ENCODE measurements around the gene STK32C.

The STK32C gene

DNA sequence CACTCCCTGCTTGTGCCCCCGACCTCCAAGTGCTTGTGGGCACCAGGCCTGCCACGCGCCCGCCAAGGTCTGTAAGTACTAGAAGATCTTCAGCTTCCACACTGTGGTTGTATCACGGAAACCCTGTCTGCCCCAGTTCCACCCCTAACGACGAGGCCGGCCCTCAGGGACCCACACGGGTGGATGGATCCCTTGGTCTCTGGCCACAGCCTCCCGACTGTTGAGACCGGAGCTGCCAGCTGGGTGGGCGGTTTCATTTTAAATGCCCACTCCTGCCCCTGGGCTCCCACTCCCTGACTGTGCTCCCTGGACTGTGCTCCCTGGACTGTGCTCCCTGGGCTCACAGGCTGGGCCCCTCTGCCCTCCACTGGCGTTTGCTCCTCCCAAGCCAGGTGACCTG is 70.9 kb downstream of the STK32C start:
- no peaks in the 10 kb centered on the region for H3K27me3 ChIP-seq (ENCODE audit: insufficient read depth, insufficient read length)
- DNase-seq (ENCODE audit: low read depth, low spot score) = no peak
- no peaks in the 10 kb centered on the region for H3K36me3 ChIP-seq (ENCODE audit: insufficient read depth, insufficient read length, low read length)
- H3K9me3 ChIP-seq (ENCODE audit: insufficient read depth, low read length) = no peaks in the 10 kb centered on the region
- no peak overlapping the region for H3K4me3 ChIP-seq (ENCODE audit: insufficient read length, low read depth)
- TF ChIP-seq YY1 (IDR thresholded peaks at IDR 0.05; ENCODE audit: insufficient read depth, insufficient read length) (no peak), ZNF274 (IDR thresholded peaks at IDR 0.05; ENCODE audit: low read depth, low read length) (no peak), SUZ12 (IDR thresholded peaks at IDR 0.05; ENCODE audit: extremely low read depth, insufficient read depth, insufficient read length) (no peak)
- peaks cover 8% of the 10 kb centered on the region for H3K4me1 ChIP-seq (ENCODE audit: insufficient read depth, insufficient read length)
- H3K9ac ChIP-seq (ENCODE audit: insufficient read length, low read depth) = no peak overlapping the region

DNA sequence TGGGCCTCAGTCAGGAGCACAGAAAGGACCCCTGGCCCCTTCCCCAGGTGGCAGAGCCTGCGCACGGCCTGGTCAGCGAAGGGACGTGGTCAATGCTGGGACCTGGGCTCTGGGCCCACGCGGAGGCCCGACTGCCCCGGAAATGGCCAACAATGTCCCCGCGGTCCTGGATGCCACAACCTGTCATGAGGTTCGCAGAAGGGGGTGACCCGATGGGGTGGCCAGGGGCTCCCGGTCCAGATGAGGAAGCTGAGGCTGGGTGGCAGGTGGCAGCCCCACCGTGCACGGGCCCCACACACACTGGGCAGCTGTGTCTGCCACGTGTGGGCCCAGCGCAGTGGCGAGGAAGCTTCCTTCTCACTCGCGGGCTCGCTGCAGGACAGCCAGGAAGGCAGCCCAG is 71.6 kb downstream of the STK32C start:
- H3K9me3 ChIP-seq (ENCODE audit: insufficient read depth, low read length) = no peaks in the 10 kb centered on the region
- H3K36me3 ChIP-seq (ENCODE audit: insufficient read depth, insufficient read length, low read length) = no peaks in the 10 kb centered on the region
- H3K27me3 ChIP-seq (ENCODE audit: insufficient read depth, insufficient read length) = no peaks in the 10 kb centered on the region
- H3K4me1 ChIP-seq (ENCODE audit: insufficient read depth, insufficient read length) = peaks cover 8% of the 10 kb centered on the region
- H3K9ac ChIP-seq (ENCODE audit: insufficient read length, low read depth) = no peak overlapping the region
- no peak overlapping the region for H3K4me3 ChIP-seq (ENCODE audit: insufficient read length, low read depth)
- TF ChIP-seq ZNF274 (IDR thresholded peaks at IDR 0.05; ENCODE audit: low read depth, low read length) (no peak), SUZ12 (IDR thresholded peaks at IDR 0.05; ENCODE audit: extremely low read depth, insufficient read depth, insufficient read length) (no peak), YY1 (IDR thresholded peaks at IDR 0.05; ENCODE audit: insufficient read depth, insufficient read length) (no peak)
- DNase-seq (ENCODE audit: low read depth, low spot score) = no peak

DNA sequence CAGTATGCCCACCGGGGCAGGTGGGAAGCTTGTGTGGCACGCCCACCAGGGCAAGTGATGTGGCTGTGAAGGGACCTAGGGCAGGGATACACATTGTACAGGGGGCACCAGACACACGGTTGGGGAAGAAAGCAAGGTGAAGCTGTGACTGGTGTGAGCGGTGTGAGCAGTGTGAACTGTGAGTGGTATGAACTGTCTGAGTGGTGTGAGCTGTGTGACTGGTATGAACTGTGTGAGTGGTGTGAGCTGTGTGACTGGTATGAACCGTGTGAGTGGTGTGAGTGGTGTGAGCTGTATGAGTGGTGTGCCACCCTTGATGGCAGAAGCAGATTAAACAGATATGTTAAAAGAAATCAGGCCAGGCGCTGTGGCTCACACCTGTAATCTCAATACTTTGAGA is 72.9 kb downstream of the STK32C start:
- TF ChIP-seq ZNF274 (IDR thresholded peaks at IDR 0.05; ENCODE audit: low read depth, low read length) (no peak), YY1 (IDR thresholded peaks at IDR 0.05; ENCODE audit: insufficient read depth, insufficient read length) (no peak), SUZ12 (IDR thresholded peaks at IDR 0.05; ENCODE audit: extremely low read depth, insufficient read depth, insufficient read length) (no peak)
- Histone ChIP-seq H3K27me3 (ENCODE audit: insufficient read depth, insufficient read length) (no peaks in the 10 kb centered on the region), H3K36me3 (ENCODE audit: insufficient read depth, insufficient read length, low read length) (no peaks in the 10 kb centered on the region), H3K9me3 (ENCODE audit: insufficient read depth, low read length) (no peaks in the 10 kb centered on the region), H3K4me3 (ENCODE audit: insufficient read length, low read depth) (no peak overlapping the region), H3K9ac (ENCODE audit: insufficient read length, low read depth) (no peak overlapping the region), H3K4me1 (ENCODE audit: insufficient read depth, insufficient read length) (peaks cover 14% of the 10 kb centered on the region)
- DNase-seq (ENCODE audit: low read depth, low spot score) = no peak

DNA sequence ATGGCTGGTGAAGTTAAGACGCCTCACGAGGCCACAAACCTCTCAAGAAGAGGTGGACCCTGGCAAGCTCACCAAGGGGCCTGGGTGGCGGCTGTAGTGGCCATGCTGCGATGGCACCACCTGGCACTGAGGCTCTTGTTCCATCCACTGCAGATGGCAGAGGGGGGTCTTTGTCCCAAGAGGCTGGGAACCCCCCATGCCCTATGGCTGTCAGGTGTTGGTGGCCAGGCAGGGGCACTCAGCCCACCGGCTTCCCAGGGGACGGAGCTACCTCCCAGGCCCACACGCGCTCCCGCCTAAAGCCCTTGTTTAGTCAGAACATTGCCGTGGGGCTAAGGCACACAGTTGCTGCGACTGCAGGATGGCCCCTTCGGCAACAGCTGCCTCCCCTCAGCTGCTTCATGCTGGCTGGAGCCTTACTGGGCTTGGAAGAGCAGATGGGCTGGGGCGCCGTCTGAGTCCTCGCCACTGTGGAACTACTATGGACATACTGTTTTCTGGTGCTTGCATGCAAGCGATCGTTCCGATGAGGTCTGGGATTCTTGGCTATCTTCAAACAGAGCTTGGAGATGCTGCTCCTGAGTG is 74.2 kb downstream of the STK32C start:
- TF ChIP-seq YY1 (IDR thresholded peaks at IDR 0.05; ENCODE audit: insufficient read depth, insufficient read length) (no peak), ZNF274 (IDR thresholded peaks at IDR 0.05; ENCODE audit: low read depth, low read length) (no peak)
- DNase-seq (ENCODE audit: low read depth, low spot score) = no peak
- Histone ChIP-seq H3K9ac (ENCODE audit: insufficient read length, low read depth) (no peak overlapping the region), H3K36me3 (ENCODE audit: insufficient read depth, insufficient read length, low read length) (no peaks in the 10 kb centered on the region), H3K4me1 (ENCODE audit: insufficient read depth, insufficient read length) (peaks cover 13% of the 10 kb centered on the region), H3K4me3 (ENCODE audit: insufficient read length, low read depth) (no peak overlapping the region), H3K9me3 (ENCODE audit: insufficient read depth, low read length) (no peaks in the 10 kb centered on the region), H3K27me3 (ENCODE audit: insufficient read depth, insufficient read length) (no peaks in the 10 kb centered on the region)

DNA sequence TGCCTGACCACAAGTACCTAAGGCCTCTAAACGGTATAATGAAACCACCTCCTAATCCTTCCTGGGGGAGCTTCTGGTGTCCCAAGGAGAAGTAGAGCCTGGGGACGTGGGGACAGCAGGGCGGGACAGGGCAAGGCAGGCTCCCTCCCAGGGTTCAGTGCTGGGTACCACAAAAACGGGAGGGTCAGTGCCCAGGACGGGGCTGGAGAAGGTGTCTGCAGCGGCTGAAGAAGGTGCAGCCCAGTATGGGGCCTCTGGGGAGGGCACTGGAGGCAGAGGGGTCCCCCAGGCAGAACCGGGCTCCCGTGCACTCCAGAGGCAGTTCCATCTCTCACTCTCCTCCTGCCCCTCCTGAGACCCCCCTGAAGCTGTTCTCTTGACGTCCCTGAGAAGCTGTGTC is 74.8 kb downstream of the STK32C start:
- Histone ChIP-seq H3K4me1 (ENCODE audit: insufficient read depth, insufficient read length) (peaks cover 9% of the 10 kb centered on the region), H3K4me3 (ENCODE audit: insufficient read length, low read depth) (no peak overlapping the region), H3K9ac (ENCODE audit: insufficient read length, low read depth) (no peak overlapping the region), H3K36me3 (ENCODE audit: insufficient read depth, insufficient read length, low read length) (no peaks in the 10 kb centered on the region), H3K27me3 (ENCODE audit: insufficient read depth, insufficient read length) (no peaks in the 10 kb centered on the region), H3K9me3 (ENCODE audit: insufficient read depth, low read length) (no peaks in the 10 kb centered on the region)
- TF ChIP-seq YY1 (IDR thresholded peaks at IDR 0.05; ENCODE audit: insufficient read depth, insufficient read length) = no peak
- TF ChIP-seq ZNF274 (IDR thresholded peaks at IDR 0.05; ENCODE audit: low read depth, low read length) = no peak
- TF ChIP-seq SUZ12 (IDR thresholded peaks at IDR 0.05; ENCODE audit: extremely low read depth, insufficient read depth, insufficient read length) = no peak
- no peak for DNase-seq (ENCODE audit: low read depth, low spot score)

DNA sequence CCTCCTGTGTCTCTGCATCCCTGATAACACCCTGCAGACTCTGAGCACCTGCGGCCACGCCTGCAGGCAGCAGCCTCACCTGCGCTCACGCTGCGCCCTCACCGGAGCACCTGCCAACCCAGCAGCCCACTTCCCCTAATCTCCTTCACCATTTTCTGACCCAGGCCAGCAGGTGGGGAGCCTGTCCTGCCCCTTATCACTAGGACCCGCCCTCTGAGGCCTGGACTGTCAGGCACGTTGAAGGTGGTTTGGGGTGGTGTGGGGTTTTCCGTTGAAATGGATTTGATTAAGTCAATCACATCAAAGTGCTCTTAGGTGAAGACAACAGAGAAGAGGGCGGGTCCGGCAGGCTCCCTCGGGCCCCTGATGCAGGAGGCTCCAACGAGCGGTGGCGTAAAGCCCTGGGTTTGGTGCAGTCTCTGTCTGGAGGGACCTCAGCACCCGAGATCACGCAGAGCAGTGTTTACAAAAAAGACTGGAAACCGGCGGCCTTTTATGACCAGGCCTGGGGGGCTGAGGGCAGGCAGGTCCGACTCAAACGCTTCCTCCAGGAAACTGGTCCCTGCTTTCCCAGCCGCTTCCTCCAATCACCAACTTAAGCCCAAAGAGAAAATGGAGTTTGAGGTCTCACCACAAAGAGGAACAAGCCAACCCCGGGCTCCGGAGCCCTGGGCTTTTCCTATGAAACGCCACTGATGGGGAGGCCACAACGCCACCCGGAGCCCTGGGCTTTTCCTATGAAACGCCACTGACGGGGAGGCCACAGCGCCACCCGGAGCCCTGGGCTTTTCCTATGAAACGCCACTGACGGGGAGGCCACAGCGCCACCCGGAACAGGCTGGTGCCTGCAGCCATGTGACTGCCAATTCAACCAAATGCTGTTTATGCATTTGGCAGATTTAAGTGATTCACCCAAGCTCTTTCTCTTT is 75.5 kb downstream of the STK32C start:
- Histone ChIP-seq H3K4me1 (ENCODE audit: insufficient read depth, insufficient read length) (peaks cover 6% of the 10 kb centered on the region), H3K9ac (ENCODE audit: insufficient read length, low read depth) (no peak overlapping the region), H3K36me3 (ENCODE audit: insufficient read depth, insufficient read length, low read length) (no peaks in the 10 kb centered on the region), H3K9me3 (ENCODE audit: insufficient read depth, low read length) (no peaks in the 10 kb centered on the region), H3K27me3 (ENCODE audit: insufficient read depth, insufficient read length) (no peaks in the 10 kb centered on the region), H3K4me3 (ENCODE audit: insufficient read length, low read depth) (no peak overlapping the region)
- no peak for DNase-seq (ENCODE audit: low read depth, low spot score)
- TF ChIP-seq YY1 (IDR thresholded peaks at IDR 0.05; ENCODE audit: insufficient read depth, insufficient read length) = no peak
- TF ChIP-seq SUZ12 (IDR thresholded peaks at IDR 0.05; ENCODE audit: extremely low read depth, insufficient read depth, insufficient read length) = no peak
- no peak for TF ChIP-seq ZNF274 (IDR thresholded peaks at IDR 0.05; ENCODE audit: low read depth, low read length)

DNA sequence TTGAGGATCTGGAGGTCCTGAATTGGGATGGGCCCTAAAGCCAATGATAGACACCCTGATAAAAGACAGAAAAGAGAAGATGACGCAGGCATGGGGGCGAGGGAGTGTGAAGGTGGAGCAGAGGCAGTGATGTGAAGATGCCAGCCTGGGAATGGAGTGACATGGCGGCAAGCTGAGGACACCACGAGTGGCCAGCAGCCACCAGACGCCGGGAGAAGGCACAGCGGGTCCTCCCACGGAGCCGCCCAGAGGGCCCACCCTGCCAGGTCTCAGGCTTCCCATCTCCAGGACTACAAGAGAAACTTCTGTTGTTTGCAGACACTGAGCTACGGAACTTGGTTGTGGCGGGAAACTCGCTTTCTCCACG is 76.1 kb downstream of the STK32C start:
- TF ChIP-seq ZNF274 (IDR thresholded peaks at IDR 0.05; ENCODE audit: low read depth, low read length) (no peak), SUZ12 (IDR thresholded peaks at IDR 0.05; ENCODE audit: extremely low read depth, insufficient read depth, insufficient read length) (no peak), YY1 (IDR thresholded peaks at IDR 0.05; ENCODE audit: insufficient read depth, insufficient read length) (no peak)
- no peaks in the 10 kb centered on the region for H3K36me3 ChIP-seq (ENCODE audit: insufficient read depth, insufficient read length, low read length)
- H3K4me3 ChIP-seq (ENCODE audit: insufficient read length, low read depth) = no peak overlapping the region
- no peaks in the 10 kb centered on the region for H3K27me3 ChIP-seq (ENCODE audit: insufficient read depth, insufficient read length)
- H3K9ac ChIP-seq (ENCODE audit: insufficient read length, low read depth) = no peak overlapping the region
- no peak for DNase-seq (ENCODE audit: low read depth, low spot score)
- no peaks in the 10 kb centered on the region for H3K9me3 ChIP-seq (ENCODE audit: insufficient read depth, low read length)
- peaks cover 6% of the 10 kb centered on the region for H3K4me1 ChIP-seq (ENCODE audit: insufficient read depth, insufficient read length)
